RWPE2 (cell line): ENCODE results near the gene ZC3H18.

Experiments
- ATAC-seq: fragments of 200-7000 bp; cut with Tn5 transposase; 3 replicates; pipeline ENCODE4 v1.9.1; 2021; ENCODE audit warnings: low read depth
- DNase-seq: peaks from one replicate; pipeline ENCODE4 v3.0.0-alpha.2; 2020; ENCODE audit warnings: low spot score
- H3K27ac ChIP-seq: fragments of 450-650 bp; 2 replicates; pipeline ENCODE4 v1.5.1; 2017; ENCODE audit warnings: mild to moderate bottlenecking; ENCODE audit not compliant: poor library complexity, severe bottlenecking
- H3K27me3 ChIP-seq: fragments of 250-450 bp; sonication (Bioruptor Pico); 2 replicates; pipeline ENCODE4 v1.5.1; 2021; ENCODE audit warnings: mild to moderate bottlenecking, moderate library complexity; ENCODE audit not compliant: insufficient read depth, poor library complexity, severe bottlenecking
- H3K36me3 ChIP-seq: fragments of 250-450 bp; sonication (Bioruptor Pico); 2 replicates; pipeline ENCODE4 v1.5.1; 2020; ENCODE audit warnings: low read depth, mild to moderate bottlenecking, moderate library complexity
- H3K4me1 ChIP-seq: fragments of 250-450 bp; sonication (Bioruptor Pico); 2 replicates; pipeline ENCODE4 v1.5.1; 2021; ENCODE audit warnings: mild to moderate bottlenecking, moderate library complexity; ENCODE audit not compliant: insufficient read depth, poor library complexity, severe bottlenecking
- H3K4me3 ChIP-seq: fragments of 250-450 bp; sonication (Bioruptor Pico); 2 replicates; pipeline ENCODE4 v1.5.1; 2021; ENCODE audit warnings: mild to moderate bottlenecking, moderate library complexity; ENCODE audit not compliant: severe bottlenecking
- H3K9me3 ChIP-seq: fragments of 250-450 bp; sonication (Bioruptor Pico); 2 replicates; pipeline ENCODE4 v1.5.1; 2021; ENCODE audit warnings: mild to moderate bottlenecking, moderate library complexity; ENCODE audit not compliant: severe bottlenecking
- TF ChIP-seq, protein P1 (sequence below): fragments of 450-650 bp; IDR thresholded peaks from one replicate; pipeline ENCODE4 v1.5.1; 2017; ENCODE audit warnings: mild to moderate bottlenecking, moderate library complexity; ENCODE audit not compliant: poor library complexity, severe bottlenecking

The ZC3H18 gene

GRCh38 chr16:88613293-88613692 lies 43.1 kb downstream of the ZC3H18 start:
- ATAC-seq = no peak
- Histone ChIP-seq H3K36me3 (peaks cover 43% of the 10 kb centered on the region), H3K9me3 (no peaks in the 10 kb centered on the region), H3K4me3 (no peak overlapping the region), H3K4me1 (no peaks in the 10 kb centered on the region), H3K27ac (no peak overlapping the region), H3K27me3 (no peaks in the 10 kb centered on the region)
- DNase-seq = no peak
- TF ChIP-seq, protein P1, sequence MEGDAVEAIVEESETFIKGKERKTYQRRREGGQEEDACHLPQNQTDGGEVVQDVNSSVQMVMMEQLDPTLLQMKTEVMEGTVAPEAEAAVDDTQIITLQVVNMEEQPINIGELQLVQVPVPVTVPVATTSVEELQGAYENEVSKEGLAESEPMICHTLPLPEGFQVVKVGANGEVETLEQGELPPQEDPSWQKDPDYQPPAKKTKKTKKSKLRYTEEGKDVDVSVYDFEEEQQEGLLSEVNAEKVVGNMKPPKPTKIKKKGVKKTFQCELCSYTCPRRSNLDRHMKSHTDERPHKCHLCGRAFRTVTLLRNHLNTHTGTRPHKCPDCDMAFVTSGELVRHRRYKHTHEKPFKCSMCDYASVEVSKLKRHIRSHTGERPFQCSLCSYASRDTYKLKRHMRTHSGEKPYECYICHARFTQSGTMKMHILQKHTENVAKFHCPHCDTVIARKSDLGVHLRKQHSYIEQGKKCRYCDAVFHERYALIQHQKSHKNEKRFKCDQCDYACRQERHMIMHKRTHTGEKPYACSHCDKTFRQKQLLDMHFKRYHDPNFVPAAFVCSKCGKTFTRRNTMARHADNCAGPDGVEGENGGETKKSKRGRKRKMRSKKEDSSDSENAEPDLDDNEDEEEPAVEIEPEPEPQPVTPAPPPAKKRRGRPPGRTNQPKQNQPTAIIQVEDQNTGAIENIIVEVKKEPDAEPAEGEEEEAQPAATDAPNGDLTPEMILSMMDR = no peak

DNA sequence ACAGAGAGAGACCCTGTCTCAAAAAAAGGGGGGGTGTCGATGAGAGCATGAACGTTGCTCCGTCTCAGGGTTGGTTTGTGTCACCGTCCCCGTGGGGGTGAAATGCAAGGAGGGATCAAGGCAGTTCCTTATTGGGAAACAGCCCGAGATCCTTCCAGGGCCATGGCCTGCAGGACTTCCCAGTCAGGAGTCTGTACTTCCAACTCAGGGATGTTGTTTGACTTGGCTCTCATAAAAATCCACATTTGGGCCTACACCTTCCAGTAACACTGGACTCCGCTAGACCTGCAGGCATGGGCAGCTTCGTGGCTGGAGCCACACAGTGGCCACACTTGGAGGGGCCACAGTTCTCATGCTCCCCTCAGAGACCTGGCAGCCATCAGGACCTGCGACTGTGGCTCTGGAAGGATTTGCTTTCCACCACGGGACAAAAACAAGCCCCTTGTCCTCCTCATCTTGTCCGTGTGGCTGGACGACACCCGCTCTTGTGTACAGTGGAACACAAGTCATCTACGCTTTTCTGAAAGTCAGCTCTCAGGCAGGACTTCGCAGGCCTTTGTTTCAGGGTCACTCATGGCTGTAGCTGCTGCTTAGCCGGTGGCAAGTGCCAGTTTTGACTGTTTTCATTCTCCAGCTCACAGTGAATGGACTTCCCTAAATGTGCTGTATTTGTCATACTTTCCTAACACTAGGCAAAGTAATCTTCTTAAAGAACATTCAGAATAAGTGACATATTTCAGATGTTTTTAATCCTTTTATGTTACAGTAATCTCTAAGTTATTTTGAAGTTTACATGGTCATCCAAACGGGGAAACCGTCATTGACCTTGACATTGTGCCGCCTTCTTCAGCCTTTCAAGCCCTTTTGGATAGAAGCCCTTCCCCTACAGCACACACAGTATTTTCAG lies 44.0 kb downstream of the ZC3H18 start:
- DNase-seq (no peak), ATAC-seq (no peak)
- no peaks in the 10 kb centered on the region for H3K4me1 ChIP-seq
- no peak overlapping the region for H3K27ac ChIP-seq
- TF ChIP-seq, protein P1 = no peak
- peaks cover 35% of the 10 kb centered on the region for H3K36me3 ChIP-seq
- H3K27me3 ChIP-seq = no peaks in the 10 kb centered on the region
- no peaks in the 10 kb centered on the region for H3K9me3 ChIP-seq
- H3K4me3 ChIP-seq = no peak overlapping the region

GRCh38 chr16:88614818-88615580 lies 44.8 kb downstream of the ZC3H18 start:
- peaks cover 30% of the 10 kb centered on the region for H3K36me3 ChIP-seq
- no peak for ATAC-seq
- H3K4me1 ChIP-seq = no peaks in the 10 kb centered on the region
- no peak overlapping the region for H3K27ac ChIP-seq
- no peak overlapping the region for H3K4me3 ChIP-seq
- no peaks in the 10 kb centered on the region for H3K9me3 ChIP-seq
- no peak for DNase-seq
- TF ChIP-seq, protein P1 = no peak
- no peaks in the 10 kb centered on the region for H3K27me3 ChIP-seq

- DNase-seq = no peak
- H3K27me3 ChIP-seq = no peaks in the 10 kb centered on the region
- ATAC-seq = no peak; the same call in 1 of the 3 replicates
- TF ChIP-seq, protein P1 = no peak
- no peaks in the 10 kb centered on the region for H3K4me1 ChIP-seq
- peaks cover 24% of the 10 kb centered on the region for H3K36me3 ChIP-seq
- no peak overlapping the region for H3K4me3 ChIP-seq
- no peaks in the 10 kb centered on the region for H3K9me3 ChIP-seq
- no peak overlapping the region for H3K27ac ChIP-seq
Measured at GRCh38 chr16:88616320-88616719, 46.1 kb downstream of the ZC3H18 start.
